CD14-positive monocyte (primary cell): ENCODE data around the gene ATXN1. TPM values are rescaled to one million over a fixed set of nuclear protein-coding genes. Genes with fewer than 3 reads are reported as not detected.

Experiments
- DNase-seq, 3 donors: peaks; one replicate each; pipeline ENCODE4 v3.0.0-alpha.2; 2011 to 2022
- H2AFZ ChIP-seq: 2 replicates; pipeline ENCODE4 v1.6.0; 2012; ENCODE audit warnings: mild to moderate bottlenecking, low read depth, low read length, inconsistent platforms; ENCODE audit not compliant: insufficient read depth, poor library complexity, severe bottlenecking
- H3K27ac ChIP-seq, 2 donors: 1 replicate in 1 of 2; 2 replicates in 1 of 2; pipeline ENCODE4 v1.5.1; 2012 to 2013; ENCODE audit warnings: low read length in 2 of 2, control low read depth in 1 of 2, inconsistent platforms in 1 of 2, low read depth in 1 of 2, mild to moderate bottlenecking in 1 of 2
- H3K27me3 ChIP-seq, 2 donors: one replicate each; pipeline versions ENCODE4 v1.6.0 to v1.6.1; 2011 to 2013; ENCODE audit warnings: low read length in 2 of 2; ENCODE audit not compliant: control insufficient read depth in 2 of 2, insufficient read depth in 2 of 2
- H3K36me3 ChIP-seq, 2 donors: replicated peaks in 1 of 2; 1 replicate in 1 of 2; 2 replicates in 1 of 2; pipeline versions ENCODE4 v1.5.1 to v1.6.1; 2012 to 2013; ENCODE audit warnings: low read length in 2 of 2, control low read depth in 1 of 2, inconsistent platforms in 1 of 2, mild to moderate bottlenecking in 1 of 2; ENCODE audit not compliant: insufficient read depth in 2 of 2, control insufficient read depth in 1 of 2
- H3K4me1 ChIP-seq, 2 donors: 1 replicate in 1 of 2; 2 replicates in 1 of 2; pipeline versions ENCODE4 v1.5.1 to v1.6.1; 2012 to 2013; ENCODE audit warnings: low read length in 2 of 2, control low read depth in 1 of 2, inconsistent platforms in 1 of 2, mild to moderate bottlenecking in 1 of 2, moderate library complexity in 1 of 2; ENCODE audit not compliant: insufficient read depth in 2 of 2, control insufficient read depth in 1 of 2
- H3K4me2 ChIP-seq: replicated peaks from 2 replicates; pipeline ENCODE3; 2012; ENCODE audit warnings: low read length, moderate library complexity, mild to moderate bottlenecking; ENCODE audit not compliant: poor library complexity, severe bottlenecking; ENCODE audit errors: extremely low read depth
- H3K4me3 ChIP-seq, 3 experiments: fragments of 200-600 bp in 1 of 3; sonication (generic) in 1 of 3; replicated peaks in 1 of 3; 1 replicate in 2 of 3; 2 replicates in 1 of 3; pipeline ENCODE4 v1.5.1; 2011 to 2013; ENCODE audit warnings: low read length in 3 of 3, mild to moderate bottlenecking in 3 of 3, control low read depth in 2 of 3, low read depth in 2 of 3, inconsistent platforms in 1 of 3, moderate library complexity in 1 of 3
- H3K79me2 ChIP-seq: 2 replicates; pipeline ENCODE4 v1.6.0; 2012; ENCODE audit warnings: mild to moderate bottlenecking, control low read depth, inconsistent platforms, low read length, moderate library complexity; ENCODE audit not compliant: insufficient read depth
- H3K9ac ChIP-seq: 2 replicates; pipeline ENCODE4 v1.6.0; 2017; ENCODE audit warnings: low read length, mild to moderate bottlenecking; ENCODE audit not compliant: insufficient read depth, poor library complexity, severe bottlenecking
- H3K9me3 ChIP-seq, 2 donors: replicated peaks in 1 of 2; 1 replicate in 1 of 2; 2 replicates in 1 of 2; pipeline versions ENCODE4 v1.5.1 to v1.6.1; 2012 to 2013; ENCODE audit warnings: low read length in 2 of 2, control low read depth in 1 of 2; ENCODE audit not compliant: control insufficient read depth in 1 of 2, insufficient read depth in 1 of 2
- H4K20me1 ChIP-seq: 2 replicates; pipeline ENCODE4 v1.6.0; 2012; ENCODE audit warnings: mild to moderate bottlenecking, low read length, control low read depth, moderate library complexity; ENCODE audit not compliant: insufficient read depth
- H3K27ac Mint-ChIP-seq, 7 donors: one replicate each; pipeline ENCODE4 v1.8.0; 2020; ENCODE audit warnings: mild to moderate bottlenecking in 7 of 7, mixed read lengths in 7 of 7, moderate library complexity in 6 of 7, inconsistent platforms in 2 of 7
- H3K27me3 Mint-ChIP-seq, 3 donors: one replicate each; pipeline ENCODE4 v1.8.0; 2021 to 2022; ENCODE audit warnings: low read depth in 3 of 3, mild to moderate bottlenecking in 3 of 3, mixed read lengths in 3 of 3, moderate library complexity in 3 of 3, inconsistent platforms in 1 of 3
- H3K36me3 Mint-ChIP-seq, 2 donors: one replicate each; pipeline ENCODE4 v1.8.0; 2020; ENCODE audit warnings: mixed read lengths in 2 of 2, inconsistent platforms in 1 of 2, mild to moderate bottlenecking in 1 of 2
- H3K4me1 Mint-ChIP-seq: one replicate; pipeline ENCODE4 v1.8.0; 2020; ENCODE audit warnings: mild to moderate bottlenecking, mixed read lengths
- H3K4me3 Mint-ChIP-seq, 2 donors: one replicate each; pipeline ENCODE4 v1.8.0; 2020; ENCODE audit warnings: mild to moderate bottlenecking in 2 of 2, mixed read lengths in 2 of 2, moderate library complexity in 1 of 2
- H3K9me3 Mint-ChIP-seq, 7 donors: one replicate each; pipeline ENCODE4 v1.8.0; 2020 to 2022; ENCODE audit warnings: mixed read lengths in 7 of 7, mild to moderate bottlenecking in 6 of 7, moderate library complexity in 6 of 7, inconsistent platforms in 2 of 7
- WGBS: methylation state at CpG from one replicate; pipeline ENCODE4 v1.1.5; 2013; ENCODE audit warnings: missing lambda C conversion rate; ENCODE audit not compliant: insufficient coverage; 5-methylcytosine and 5-hydroxymethylcytosine counted together
- intact Hi-C, 2 donors: fragments of 100-400 bp; cut with micrococcal nuclease; formaldehyde crosslinking; loops; one replicate each; pipeline versions ENCODE4 v1.15.0 to v1.15.1; 2023
- polyA plus RNA-seq, 3 donors: library from polyadenylated mRNA; depleted of rRNA in 1 of 3; unstranded in 2 of 3; stranded (reverse) in 1 of 3; fragments of 300-500 nt in 2 of 3; fragments of >200 nt in 1 of 3; fragmentation: Illumina TruSeq in 2 of 3; gene quantifications; 1 replicate in 2 of 3; 2 replicates in 1 of 3; pipeline ENCODE4 v1.2.3, GENCODE V29; 2012 to 2021
- TF ChIP-seq, protein P1 (sequence below): fragments of 200-600 bp; IDR thresholded peaks from one replicate; pipeline ENCODE4 v1.8.0; 2022; ENCODE audit warnings: antibody characterized with exemption, mild to moderate bottlenecking

ATXN1 gene
- polyA plus RNA-seq, 3 donors = 8.8 to 19.1 (median 10.9) TPM

DNA sequence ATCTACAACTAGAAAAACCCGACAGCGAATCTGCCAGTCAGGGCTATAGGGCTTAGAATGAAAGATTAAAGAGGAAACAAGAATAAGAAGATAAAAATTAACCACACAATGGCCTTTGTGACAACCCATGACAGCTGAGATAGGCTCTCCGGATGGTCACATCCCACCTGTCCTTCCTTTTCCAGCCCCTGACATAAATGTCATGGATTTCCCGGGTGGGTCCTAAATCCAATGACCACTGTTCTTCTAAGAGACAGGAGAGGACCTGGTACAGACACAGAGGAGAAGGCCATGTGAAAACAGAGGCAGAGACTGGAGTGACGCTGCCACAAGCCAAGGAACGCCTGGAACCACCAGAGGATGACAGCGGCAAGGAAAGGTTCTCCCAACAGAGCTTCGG is 41.8 kb downstream of the ATXN1 start:
- Mint-ChIP-seq H3K27me3 (no peaks in the 10 kb centered on the region), H3K36me3 (peaks cover 26 to 28% of the 10 kb centered on the region in 2 donors), H3K9me3 (no peaks in the 10 kb centered on the region), H3K27ac (peak overlapping the region in 1 of 7 donors; percentile 14), H3K4me3 (no peak overlapping the region), H3K4me1 (peaks cover 48% of the 10 kb centered on the region)
- H3K4me2 ChIP-seq = no peak overlapping the region
- no peaks in the 10 kb centered on the region for H3K9me3 ChIP-seq
- peaks cover 35% of the 10 kb centered on the region for H4K20me1 ChIP-seq
- no peak overlapping the region for H3K27ac ChIP-seq
- 100% methylated on average over 4 of the region's 8 CpGs for WGBS
- H2AFZ ChIP-seq = no peak overlapping the region
- peaks cover 0 to 3% of the 10 kb centered on the region in 2 donors for H3K36me3 ChIP-seq
- H3K9ac ChIP-seq = no peak overlapping the region
- TF ChIP-seq, protein P1, sequence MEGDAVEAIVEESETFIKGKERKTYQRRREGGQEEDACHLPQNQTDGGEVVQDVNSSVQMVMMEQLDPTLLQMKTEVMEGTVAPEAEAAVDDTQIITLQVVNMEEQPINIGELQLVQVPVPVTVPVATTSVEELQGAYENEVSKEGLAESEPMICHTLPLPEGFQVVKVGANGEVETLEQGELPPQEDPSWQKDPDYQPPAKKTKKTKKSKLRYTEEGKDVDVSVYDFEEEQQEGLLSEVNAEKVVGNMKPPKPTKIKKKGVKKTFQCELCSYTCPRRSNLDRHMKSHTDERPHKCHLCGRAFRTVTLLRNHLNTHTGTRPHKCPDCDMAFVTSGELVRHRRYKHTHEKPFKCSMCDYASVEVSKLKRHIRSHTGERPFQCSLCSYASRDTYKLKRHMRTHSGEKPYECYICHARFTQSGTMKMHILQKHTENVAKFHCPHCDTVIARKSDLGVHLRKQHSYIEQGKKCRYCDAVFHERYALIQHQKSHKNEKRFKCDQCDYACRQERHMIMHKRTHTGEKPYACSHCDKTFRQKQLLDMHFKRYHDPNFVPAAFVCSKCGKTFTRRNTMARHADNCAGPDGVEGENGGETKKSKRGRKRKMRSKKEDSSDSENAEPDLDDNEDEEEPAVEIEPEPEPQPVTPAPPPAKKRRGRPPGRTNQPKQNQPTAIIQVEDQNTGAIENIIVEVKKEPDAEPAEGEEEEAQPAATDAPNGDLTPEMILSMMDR = no peak
- H3K4me3 ChIP-seq = no peak overlapping the region
- no peak for DNase-seq
- intact Hi-C loops = no loop called here
- H3K4me1 ChIP-seq = peaks cover 35 to 38% of the 10 kb centered on the region in 2 donors
- peaks cover 89% of the 10 kb centered on the region for H3K79me2 ChIP-seq
- H3K27me3 ChIP-seq = no peaks in the 10 kb centered on the region

DNA sequence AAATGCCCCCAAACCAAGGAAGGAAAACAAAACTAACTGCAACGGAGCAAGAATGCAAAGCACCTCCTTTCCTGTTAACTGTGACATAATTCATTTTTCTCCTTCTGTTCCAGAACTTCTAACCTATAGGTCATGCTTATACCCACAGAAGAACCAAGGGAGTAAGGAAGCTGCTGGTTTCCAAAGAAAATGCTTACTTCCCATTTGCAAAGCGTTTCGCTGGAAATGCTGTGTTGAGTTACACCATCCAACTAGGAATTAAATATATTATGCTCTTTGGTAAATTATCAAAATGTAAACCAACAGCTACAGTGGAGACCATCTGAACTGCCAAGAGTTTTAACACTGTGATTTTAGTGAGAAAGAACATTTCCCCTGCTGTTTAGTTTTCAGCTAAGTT is 42.9 kb downstream of the ATXN1 start:
- Mint-ChIP-seq H3K4me3 (no peak overlapping the region), H3K9me3 (no peaks in the 10 kb centered on the region), H3K27me3 (no peaks in the 10 kb centered on the region), H3K27ac (no peak overlapping the region), H3K36me3 (peaks cover 26 to 28% of the 10 kb centered on the region in 2 donors), H3K4me1 (peaks cover 50% of the 10 kb centered on the region)
- H3K4me1 ChIP-seq = peaks cover 36 to 38% of the 10 kb centered on the region in 2 donors
- H4K20me1 ChIP-seq = peaks cover 31% of the 10 kb centered on the region
- H3K36me3 ChIP-seq = peaks cover 0 to 3% of the 10 kb centered on the region in 2 donors
- WGBS = 20% methylated on average over 1 of the region's 3 CpGs
- no peak overlapping the region for H3K4me3 ChIP-seq
- no peak for DNase-seq
- H2AFZ ChIP-seq = no peak overlapping the region
- intact Hi-C loops = no loop called here
- H3K27ac ChIP-seq = no peak overlapping the region
- no peak overlapping the region for H3K9ac ChIP-seq
- H3K4me2 ChIP-seq = peak overlapping the region; percentile 9
- H3K79me2 ChIP-seq = peaks cover 77% of the 10 kb centered on the region
- H3K9me3 ChIP-seq = no peaks in the 10 kb centered on the region
- TF ChIP-seq, protein P1 = no peak
- no peaks in the 10 kb centered on the region for H3K27me3 ChIP-seq
